Heart left ventricle (tissue), 13 donors: Measurements from ENCODE around the gene ASH1L.

ENCODE experiments used
- CTCF ChIP-seq, 12 donors: fragments of 200-600 bp; sonication (generic) in 4 of 12; IDR thresholded peaks; one replicate each; pipeline versions ENCODE4 v1.5.0 to v1.8.0; 2018 to 2022; ENCODE audit warnings: antibody characterized with exemption in 12 of 12, mild to moderate bottlenecking in 5 of 12
- POLR2A ChIP-seq, 2 donors: fragments of 450-650 bp; IDR thresholded peaks; one replicate each; pipeline ENCODE4 v1.6.1; 2017; ENCODE audit warnings: antibody characterized with exemption in 2 of 2, mild to moderate bottlenecking in 2 of 2, moderate library complexity in 2 of 2
- donor health status: ischemic (EF 13 %, LVEDD 7.1; RV severe dilation, severe dysfunction).
- donor health status: DM: no; HTN: yes; CAD: no.
- donor health status: DM: no; HTN: no; CAD: no.
- donor health status: ischemic (EF 25% LVEDD 6.9; RV normal size, moderate dysfunction).
- donor health status: ischemic (EF 25% LVEDD 5.7; RV mildly dilated, moderate dysfunction).
- donor health status: ischemic (EF 35%, LVEDD 5.7; RV mildly dilated, moderate dysfunction).
- donor health status: nonischemic (EF 11% LVEDD 7.7; RV severe dilation, severe dysfunction).
- donor health status: DM: yes; HTN: yes; CAD: no.
- donor health status: PGD.
- donor health status: ischemic (EF 29% LVEDD 5.4; RV normal size, mild dysfunction).
- donor health status: nonischemic (EF 23%, LVEDD 6.1; RV moderate dilation, normal function).

GRCh38 chr1:155453141-155453540 is 109.5 kb downstream of the ASH1L start:
- TF ChIP-seq CTCF (IDR thresholded peaks at IDR 0.05) (no peak), POLR2A (IDR thresholded peaks at IDR 0.05) (no peak)
